T-helper 1 cell (primary cell): Measurements from ENCODE around the gene ITSN1.

Experiments
- DNase-seq, 5 donors: peaks; one replicate each; pipeline ENCODE4 v3.0.0-alpha.2; 2012 to 2020

ITSN1 gene

DNA sequence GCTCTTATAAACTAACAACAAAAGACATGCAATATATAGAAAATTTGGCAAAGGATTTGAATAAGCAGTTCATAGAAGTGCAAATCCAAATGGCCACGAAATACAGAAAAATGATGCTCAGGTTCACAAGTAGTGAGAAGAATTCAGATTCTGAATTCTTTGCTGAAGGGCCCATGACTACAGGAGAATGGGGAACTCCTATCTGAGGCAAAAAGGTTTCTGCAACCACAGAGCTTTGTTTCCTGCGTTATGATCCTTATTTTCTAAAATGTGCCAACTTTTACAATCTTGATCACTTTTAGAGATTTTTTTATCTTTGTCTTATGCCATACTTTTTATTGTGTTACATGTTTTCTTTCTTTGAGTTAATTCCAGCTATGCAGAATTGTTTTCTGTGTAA, 91.3 kb downstream of the ITSN1 start:
- DNase-seq = no peak

DNA sequence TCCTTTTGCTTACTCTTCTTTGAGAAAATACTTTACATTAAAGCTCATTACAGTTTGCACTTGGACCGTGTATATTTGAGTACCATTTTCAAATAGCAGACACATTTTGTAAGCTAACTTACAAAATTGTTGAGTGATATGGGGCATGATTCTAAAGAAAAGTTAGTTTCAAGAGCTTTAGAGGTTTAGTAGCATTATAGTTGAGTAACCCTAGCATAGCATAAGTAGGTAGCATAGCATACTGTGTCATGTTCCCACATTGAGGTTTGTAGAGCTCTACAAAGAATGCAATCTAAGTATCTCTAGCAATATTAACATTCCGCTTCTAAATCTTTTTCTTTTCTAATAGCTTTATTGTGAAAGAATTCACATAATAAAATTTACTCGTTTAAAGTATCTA, 92.0 kb downstream of the ITSN1 start:
- no peak for DNase-seq

DNA sequence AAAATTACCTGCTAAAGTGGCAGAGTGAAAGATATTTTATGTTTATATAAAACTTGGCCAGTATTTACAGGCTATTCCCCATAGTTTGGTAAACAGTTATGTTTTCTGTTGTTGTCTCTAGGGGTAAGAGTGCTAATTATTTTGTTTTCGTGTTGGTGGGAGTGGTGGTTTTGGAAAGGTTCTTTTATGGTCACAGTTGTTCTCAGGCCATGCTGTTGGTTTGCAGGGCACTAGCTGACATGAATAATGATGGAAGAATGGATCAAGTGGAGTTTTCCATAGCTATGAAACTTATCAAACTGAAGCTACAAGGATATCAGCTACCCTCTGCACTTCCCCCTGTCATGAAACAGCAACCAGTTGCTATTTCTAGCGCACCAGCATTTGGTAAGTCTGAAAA, 92.5 kb downstream of the ITSN1 start:
- no peak for DNase-seq

DNA sequence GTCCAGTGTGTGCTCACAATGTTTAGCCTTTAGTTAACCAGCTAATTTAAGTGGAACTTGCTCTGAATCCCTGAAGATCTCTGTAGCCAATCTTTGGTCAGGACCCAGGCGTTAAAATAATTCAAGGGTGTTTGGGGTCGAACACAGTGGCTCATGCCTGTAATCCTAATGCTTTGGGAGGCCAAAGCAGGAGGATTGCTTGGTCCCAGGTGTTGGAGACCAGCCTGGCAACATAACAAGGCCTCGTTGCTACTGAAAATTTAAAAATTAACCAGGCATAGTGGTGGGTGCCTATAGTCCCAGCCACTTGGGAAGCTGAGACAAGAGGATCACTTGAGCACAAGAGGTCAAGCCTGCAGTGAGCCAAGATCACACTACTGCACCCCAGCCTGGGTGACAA, 94.3 kb downstream of the ITSN1 start:
- no peak for DNase-seq

DNA sequence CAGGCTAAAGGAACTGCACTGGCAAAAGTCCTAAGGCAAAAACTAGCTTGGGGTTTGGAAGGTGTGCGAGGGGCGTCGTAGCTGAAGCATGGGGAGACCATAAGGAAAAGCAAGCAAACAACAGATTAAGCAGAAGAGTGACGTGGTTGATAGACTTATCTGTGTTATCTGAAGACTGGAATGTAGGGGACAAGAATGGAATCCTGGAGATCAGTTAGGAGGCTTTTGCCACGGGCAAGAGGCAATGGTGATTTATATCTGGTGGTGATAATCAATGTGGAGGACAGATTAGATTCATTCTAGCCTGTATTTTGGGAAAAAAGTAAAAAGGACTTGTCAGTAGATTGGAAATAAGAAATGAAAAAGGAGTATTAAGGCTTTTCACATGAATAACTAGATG, 97.4 kb downstream of the ITSN1 start:
- no peak for DNase-seq

DNA sequence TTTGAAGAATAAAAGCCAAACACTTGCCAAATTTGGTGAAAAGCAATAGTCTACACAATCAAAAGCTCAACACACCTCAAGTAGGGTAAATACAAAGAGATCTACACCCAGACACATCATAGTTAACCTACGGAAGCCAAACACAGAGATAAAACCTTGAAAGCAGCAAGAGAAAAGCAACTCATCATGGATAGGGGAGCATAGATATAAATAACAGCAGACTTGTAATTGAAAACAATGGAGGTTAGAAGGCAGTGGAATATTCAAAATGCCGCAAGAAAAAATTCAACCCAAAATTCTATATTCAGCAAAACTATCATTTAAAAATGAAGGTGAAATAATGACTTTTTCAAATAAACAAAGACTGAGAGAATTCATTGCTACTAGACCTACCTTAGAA, 105.1 kb downstream of the ITSN1 start:
- DNase-seq = no peak

DNA sequence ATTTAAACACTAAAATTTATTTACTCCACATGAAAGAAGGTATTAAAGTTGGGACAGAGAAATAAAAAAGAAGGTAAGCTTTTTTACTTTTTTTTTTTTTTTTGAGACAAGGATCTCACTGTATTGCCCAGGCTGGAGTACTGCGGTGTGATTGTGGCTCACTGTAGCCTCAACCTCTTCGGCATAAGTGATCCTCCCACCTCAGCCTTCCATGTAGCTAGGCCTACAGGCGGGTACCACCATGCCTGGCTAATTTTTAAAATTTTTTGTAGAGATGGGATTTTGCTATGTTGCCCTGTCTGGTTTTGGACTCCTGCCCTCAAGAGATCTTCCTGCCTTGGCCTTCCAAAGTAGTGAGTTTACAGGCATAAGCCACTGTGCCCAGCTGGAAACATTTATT, 106.6 kb downstream of the ITSN1 start:
- no peak for DNase-seq

DNA sequence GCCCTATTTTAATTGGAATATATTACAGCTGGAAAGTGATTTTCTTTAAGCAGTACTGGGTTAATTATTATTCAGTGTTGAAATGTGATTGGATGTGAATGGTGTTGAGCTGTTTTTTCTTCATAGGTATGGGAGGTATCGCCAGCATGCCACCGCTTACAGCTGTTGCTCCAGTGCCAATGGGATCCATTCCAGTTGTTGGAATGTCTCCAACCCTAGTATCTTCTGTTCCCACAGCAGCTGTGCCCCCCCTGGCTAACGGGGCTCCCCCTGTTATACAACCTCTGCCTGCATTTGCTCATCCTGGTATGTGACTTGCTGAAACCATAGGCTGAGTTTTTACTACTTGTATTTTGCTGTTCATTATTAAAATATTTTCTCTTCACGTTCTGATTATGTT, 107.7 kb downstream of the ITSN1 start:
- no peak for DNase-seq

DNA sequence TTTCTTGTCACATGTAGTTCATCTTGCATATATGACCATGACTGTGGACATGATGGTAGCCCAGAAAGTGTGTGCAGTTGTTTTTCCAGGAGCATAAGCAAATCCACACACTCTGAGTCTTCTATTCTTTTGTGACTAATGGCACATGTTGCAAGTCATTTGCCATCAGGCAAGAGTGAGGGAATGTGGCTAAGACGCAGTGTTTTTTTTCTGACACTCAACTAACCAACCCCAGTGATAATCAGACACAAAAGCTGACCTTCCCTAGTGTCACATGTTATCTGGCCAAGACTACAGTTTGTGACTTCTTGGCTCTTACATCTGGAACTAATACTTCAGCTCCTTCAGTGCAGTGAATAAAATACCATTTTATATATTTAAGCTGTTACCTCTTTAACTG, 108.8 kb downstream of the ITSN1 start:
- no peak for DNase-seq

DNA sequence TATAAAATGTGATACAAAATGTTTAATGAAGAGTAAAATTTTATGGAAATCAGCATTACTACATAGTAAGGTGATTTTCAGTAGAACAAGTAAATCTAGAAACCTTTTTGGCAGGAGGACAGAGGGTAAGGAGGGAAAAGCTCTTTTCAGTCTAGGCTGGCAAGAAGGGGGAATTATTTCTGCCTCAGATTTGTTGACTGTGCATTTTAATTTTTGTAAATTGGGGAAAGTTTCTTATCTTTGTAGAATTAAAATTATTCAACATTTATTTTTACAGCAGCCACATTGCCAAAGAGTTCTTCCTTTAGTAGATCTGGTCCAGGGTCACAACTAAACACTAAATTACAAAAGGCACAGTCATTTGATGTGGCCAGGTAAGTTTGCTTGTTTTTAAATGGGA, 109.2 kb downstream of the ITSN1 start:
- no peak for DNase-seq

DNA sequence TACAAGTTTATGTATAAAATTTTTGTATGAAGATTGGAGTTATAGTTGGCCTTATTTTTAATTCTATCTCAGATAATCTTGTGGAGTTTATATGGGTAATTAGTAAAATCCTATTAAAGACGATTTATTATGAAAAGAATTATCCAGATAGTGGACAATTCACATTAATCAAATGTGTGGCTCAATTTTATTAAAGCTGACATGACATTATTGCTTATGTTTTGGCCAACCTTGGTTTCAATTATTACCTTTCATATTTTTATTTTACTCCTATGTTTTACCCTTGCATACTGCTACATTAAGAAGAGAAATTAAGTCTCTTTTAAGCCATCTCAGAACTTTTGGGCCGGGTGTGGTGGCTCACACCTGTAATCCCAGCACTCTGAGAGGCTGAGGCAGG, 110.0 kb downstream of the ITSN1 start:
- DNase-seq = no peak

DNA sequence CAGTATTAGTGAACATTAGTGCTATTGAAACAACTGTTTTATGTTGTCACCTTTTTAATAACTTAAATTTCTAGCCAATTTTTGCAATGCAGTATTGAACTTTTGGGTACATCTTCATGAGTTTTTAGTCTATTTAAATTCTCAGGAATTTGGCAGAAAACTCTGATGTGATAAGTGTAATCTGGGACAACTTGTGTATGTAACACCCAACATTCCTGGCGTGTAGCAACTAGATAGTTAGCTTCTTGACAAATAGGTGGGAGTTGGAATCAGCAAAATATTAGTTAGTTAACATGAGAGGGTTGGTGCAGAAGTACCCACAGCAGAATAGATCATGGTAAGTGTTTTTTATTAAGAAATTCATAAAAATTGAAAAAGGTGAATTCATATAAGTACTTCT, 111.6 kb downstream of the ITSN1 start:
- no peak for DNase-seq

DNA sequence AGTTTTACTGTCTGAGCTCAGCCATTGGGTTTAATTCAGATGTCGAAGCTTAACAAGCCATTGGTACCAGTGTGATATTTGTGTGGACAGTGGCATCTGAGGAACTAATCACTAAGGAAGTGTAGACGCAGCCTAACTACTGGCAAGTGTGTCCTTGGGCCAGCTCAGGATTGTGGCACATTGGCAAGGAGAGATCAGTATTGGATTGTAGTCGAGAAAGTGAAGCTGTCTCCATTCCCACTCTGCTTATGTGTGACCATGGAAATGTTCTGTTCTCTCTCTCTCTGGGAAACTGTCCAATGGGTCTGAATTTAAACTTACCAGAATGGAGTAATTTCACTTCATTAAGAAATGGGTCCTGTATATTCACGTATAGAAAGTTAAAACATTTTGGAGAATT, 112.2 kb downstream of the ITSN1 start:
- no peak for DNase-seq

DNA sequence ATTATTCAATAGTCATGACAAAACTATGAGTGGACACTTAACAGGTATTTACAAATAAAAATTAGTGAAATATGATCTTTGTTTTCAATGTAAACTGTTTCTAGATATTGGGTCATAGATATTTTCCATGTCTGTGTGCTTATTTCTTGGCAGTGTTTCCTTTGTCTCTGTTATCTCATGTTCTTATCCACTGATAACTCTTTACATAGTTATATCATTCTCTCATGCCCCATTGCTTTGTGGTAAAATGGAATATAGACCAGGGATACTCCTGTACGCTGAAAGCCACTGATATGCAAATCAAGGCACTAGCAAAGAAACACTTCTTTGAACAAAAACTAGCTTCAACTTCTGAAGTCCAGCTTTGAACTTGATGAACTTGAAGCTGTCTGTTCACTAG, 113.1 kb downstream of the ITSN1 start:
- DNase-seq = no peak

DNA sequence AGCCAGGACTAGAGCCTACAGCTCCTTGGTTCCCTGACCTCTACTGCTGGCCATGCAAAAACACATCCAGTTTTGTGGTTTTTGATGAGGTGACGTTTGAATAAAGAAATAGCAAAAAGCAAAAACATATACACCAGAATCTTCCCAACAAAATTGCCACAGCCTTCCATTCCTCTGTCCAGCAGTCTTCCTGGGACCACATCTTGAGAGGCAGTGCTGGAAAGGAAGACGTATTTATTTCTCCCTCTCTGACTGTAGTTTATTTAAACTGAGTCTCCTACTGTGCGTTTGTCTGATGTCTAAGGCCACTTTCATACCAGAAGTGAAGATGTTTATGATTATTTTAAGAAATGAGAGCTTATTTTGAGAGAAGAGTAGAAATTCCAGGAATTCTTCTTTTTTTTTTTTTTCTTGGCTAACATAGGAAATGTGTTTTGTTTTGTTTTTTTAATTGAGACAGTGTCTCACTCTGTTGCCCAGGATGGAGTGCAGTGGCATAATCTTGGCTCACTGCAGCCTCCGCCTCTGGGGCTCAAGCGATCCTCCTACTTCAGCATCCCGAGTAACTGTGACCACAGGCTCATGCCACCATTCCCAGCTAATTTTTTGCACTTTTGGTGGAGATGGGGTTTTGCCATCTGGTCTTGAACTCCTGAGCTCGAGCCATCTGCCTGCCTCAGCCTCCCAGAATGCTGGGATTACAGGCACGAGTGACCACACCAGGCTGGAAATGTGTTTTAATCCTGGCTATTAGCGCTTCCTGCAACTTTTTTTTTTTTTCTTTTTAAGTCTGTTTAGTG, 118.5 kb downstream of the ITSN1 start:
- no peak for DNase-seq

DNA sequence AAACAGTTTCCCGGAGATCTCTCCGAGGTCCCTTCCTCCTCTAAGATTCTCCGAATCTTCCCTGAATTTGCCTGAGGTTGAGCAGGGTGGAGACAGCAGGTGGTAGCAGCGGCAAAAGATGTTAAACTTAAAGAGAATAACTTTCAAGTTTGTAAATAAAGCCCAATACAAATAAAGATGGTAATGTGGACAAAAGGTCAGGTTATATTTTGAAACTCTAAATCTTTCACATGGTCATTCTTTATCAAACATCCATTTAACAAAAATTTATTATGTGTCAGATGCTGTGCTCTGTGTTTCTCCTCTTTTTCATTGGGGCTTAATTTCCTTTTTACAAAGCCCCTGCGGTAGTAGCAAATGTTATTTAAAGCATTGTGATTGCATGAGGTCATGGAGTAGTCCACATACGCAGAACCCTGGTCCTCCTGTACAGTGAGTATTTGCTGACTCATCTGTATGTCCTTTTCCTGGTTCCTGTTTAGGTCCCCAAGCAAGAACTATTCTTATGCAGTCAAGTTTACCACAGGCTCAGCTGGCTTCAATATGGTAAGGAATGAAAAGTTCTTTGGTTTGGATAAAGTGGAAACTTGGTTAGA, 119.2 kb downstream of the ITSN1 start:
- no peak for DNase-seq

DNA sequence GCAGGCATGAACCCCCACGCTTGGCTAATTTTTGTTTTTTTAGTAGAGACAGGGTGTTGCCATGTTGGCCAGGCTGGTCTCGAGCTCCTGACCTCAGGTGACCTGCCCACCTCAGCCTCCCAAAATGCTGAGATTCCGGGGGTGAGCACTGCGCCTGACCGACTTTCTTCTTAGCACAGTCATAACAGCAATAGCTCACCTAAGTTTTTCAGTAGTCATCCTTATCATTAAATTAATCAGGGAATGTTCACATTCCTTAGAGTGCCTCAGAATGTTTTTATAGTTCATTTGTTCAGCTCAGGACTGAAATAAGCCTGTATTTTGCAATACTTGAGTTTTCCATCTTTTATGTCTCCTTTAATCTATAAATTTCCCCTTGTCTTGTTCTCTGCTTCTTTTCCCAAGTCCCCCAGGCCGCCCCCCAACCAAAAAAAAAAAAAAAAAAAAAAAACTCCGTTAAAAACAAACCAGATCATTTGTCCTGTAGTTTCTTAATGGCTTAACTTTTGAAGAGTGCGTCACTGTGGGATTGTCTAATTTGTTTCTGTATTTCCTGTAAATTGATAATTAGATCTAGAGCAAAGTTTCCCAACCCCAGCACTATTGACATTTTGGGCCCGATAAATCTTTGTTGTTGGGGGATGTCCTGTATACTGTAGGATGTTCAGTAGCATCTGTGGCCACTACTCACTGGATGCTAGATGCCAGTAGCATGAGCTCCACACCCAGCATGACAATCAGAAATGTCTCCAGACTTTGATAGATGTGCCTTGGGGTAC, 120.7 kb downstream of the ITSN1 start:
- no peak for DNase-seq

DNA sequence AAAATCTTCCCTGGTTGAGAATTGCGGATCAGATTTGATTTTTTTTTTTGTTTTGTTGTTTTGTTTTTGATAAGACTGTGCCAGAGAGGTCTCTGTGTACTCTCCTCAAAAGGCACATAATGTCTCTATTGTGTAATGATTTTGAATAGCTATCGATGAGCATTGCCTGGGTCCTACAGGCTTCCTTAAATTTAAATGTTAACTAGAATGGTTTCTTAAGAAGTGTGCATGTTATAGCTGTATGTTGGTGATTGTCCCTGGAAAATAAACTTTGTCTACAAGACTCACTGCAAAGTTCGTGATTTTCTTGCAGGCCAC, 121.2 kb downstream of the ITSN1 start:
- no peak for DNase-seq

DNA sequence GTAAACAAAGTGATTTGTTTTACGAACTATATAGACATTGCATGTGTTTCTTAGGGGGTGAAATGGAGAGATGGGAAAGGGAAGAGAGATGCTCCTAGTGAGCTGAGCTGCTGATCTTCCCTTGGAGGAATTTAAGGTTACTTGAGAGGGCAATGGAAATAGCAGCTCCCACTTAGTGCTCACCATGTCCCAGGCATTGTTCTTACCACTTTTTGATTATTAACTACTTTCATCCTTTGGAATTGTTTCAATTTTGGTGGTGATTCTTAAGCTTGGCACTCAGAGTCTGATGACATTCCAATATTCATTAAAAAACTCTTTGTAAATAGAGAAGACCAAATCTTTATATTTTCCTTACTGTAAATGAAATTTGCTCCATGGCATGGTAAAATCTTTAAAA, 124.9 kb downstream of the ITSN1 start:
- DNase-seq = no peak

DNA sequence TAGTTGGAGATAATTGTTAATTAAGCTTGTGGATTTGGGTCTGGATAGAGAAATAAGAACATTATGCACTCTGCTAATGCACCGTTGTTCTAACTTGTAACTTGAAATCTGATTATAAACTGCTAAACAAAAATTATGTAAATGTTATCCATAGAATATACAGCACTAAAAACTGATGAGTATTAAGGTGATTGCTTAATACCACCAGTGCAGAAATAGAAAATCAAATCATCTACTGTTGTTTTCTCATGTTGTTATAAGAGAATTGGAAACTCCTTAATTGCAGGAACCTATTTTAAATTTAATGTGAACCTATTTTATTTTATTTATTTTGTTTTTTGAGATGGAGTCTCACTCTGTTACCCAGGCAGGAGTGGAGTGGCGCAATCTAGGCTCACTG, 125.7 kb downstream of the ITSN1 start:
- no peak for DNase-seq

DNA sequence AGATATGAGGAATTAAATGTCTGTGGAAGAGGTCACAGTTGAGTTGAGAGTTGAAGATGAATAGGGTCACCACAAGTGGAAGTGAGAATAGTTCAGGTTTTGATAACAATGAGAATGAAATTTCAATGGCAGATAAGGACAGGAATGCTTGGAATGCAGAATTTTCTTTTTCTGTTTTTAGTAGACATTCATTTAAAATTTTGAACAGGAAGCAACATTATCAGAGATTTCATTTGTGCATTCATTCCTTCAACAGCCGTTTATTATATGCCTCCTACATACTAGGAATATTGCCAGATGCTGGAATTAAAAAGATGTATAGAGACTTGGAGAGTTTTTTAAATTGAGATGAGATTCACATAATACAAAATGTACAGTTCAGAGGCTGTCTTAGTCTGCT, 126.8 kb downstream of the ITSN1 start:
- no peak for DNase-seq

DNA sequence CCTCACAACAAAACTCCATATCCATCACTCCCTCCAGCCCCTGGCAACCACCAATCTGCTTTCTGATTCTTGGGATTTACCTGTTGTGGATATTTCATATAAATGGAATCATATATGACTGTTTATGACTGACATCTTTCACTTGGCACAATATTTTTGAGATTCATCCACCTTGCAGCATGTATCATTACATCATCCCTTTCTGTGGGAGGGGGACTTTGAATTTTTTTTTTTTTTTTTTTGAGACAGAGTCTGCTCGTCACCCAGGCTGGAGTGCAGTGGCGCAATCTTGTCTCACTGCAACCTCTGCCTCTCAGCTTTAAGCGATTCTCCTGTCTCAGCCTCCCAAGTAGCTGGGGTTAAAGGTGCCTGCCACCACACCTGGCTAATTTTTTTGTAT, 128.2 kb downstream of the ITSN1 start:
- DNase-seq = no peak

DNA sequence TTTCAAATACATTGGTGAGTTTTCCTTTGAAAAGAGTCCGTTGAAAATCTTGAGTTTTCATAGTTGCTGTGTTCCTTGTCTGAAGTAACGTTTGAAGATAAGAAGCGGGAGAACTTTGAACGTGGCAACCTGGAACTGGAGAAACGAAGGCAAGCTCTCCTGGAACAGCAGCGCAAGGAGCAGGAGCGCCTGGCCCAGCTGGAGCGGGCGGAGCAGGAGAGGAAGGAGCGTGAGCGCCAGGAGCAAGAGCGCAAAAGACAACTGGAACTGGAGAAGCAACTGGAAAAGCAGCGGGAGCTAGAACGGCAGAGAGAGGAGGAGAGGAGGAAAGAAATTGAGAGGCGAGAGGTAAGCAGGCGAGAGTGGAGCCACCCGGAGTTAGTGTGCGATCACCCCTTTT, 129.7 kb downstream of the ITSN1 start:
- DNase-seq = no peak

DNA sequence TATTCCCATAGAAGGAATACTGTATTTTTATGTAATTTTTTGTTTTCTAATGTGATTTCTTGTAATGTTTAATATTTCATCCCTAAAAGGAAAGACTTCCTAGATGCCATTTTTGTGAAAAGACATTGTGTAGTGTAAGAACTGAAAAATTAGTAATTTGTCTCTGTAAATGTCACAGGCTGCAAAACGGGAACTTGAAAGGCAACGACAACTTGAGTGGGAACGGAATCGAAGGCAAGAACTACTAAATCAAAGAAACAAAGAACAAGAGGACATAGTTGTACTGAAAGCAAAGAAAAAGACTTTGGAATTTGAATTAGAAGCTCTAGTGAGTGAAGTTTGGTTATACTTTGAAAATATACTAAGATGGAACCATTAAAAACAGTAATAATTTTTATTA, 132.2 kb downstream of the ITSN1 start:
- no peak for DNase-seq
